ENCODE measurements around the gene FSTL4. TPM values are rescaled to one million over a fixed set of nuclear protein-coding genes. Genes with fewer than 3 reads are reported as not detected.

Gene FSTL4
- total RNA-seq, 1 experiment from 2014 or later, result 2.7 TPM

GRCh38 chr5:133311176-133311575, 301.2 kb downstream of the FSTL4 start:
- peaks cover 8% of the 10 kb centered on the region for H3K4me1 Mint-ChIP-seq (ENCODE audit: low read depth, unreplicated experiment)

GRCh38 chr5:133309984-133310621, 302.2 kb downstream of the FSTL4 start:
- intact Hi-C loops (cut with micrococcal nuclease; ENCODE audit: unreplicated experiment), result no loop called here
- ChIA-PET POLR2A (no interaction called here), CTCF (interaction anchor here (1.9 kb wide), 1 partner anchor 10 kb away, joined by 10 read pairs; no protein-coding TSS in a partner anchor)
- Histone ChIP-seq H3K36me3 (ENCODE audit: control insufficient read depth, insufficient read depth, low read length) (no peaks in the 10 kb centered on the region), H3K27me3 (replicated peaks; ENCODE audit: control insufficient read depth, insufficient read depth, low read length) (no peaks in the 10 kb centered on the region), H3K9me3 (no peaks in the 10 kb centered on the region), H3K4me1 (0 out of 2 replicates have a peak, but pooled peaks cover 11% of the 10 kb centered on the region), H3K4me3 (ENCODE audit: low read depth, low read length) (no peak overlapping the region)
- no peak overlapping the region for H3K4me3 Mint-ChIP-seq (ENCODE audit: unreplicated experiment)
- no peaks in the 10 kb centered on the region for H3K36me3 Mint-ChIP-seq (ENCODE audit: insufficient read depth, unreplicated experiment)
- no peaks in the 10 kb centered on the region for H3K9me3 Mint-ChIP-seq (ENCODE audit: unreplicated experiment)
- BruUV-seq (replicated peaks), result no TSS peak
- TF ChIP-seq CTCF (IDR thresholded peaks at IDR 0.05; ENCODE audit: insufficient read depth in 1 of 2, low read depth in 1 of 2, low read length in 1 of 2, severe bottlenecking in 1 of 2, unreplicated experiment in 1 of 2), result no peak
- no peak for DNase-seq
- peaks cover 8% of the 10 kb centered on the region for H3K4me1 Mint-ChIP-seq (ENCODE audit: low read depth, unreplicated experiment)
- H3K27ac Mint-ChIP-seq (ENCODE audit: unreplicated experiment), result no peak overlapping the region
- peaks cover 4% of the 10 kb centered on the region for H3K27me3 Mint-ChIP-seq (ENCODE audit: insufficient read depth, unreplicated experiment)

More at GRCh38 chr5:133311176-133311575, 301.2 kb downstream of the FSTL4 start:
- BruUV-seq (replicated peaks), result no TSS peak
- no peak overlapping the region for H3K4me3 ChIP-seq (ENCODE audit: low read depth, low read length)
- H3K36me3 ChIP-seq (ENCODE audit: control insufficient read depth, insufficient read depth, low read length), result no peaks in the 10 kb centered on the region
- no peak for TF ChIP-seq CTCF (IDR thresholded peaks at IDR 0.05; ENCODE audit: insufficient read depth in 1 of 2, low read depth in 1 of 2, low read length in 1 of 2, severe bottlenecking in 1 of 2, unreplicated experiment in 1 of 2)
- peak; percentile 37 to 62 for DNase-seq
- intact Hi-C loops (cut with micrococcal nuclease; ENCODE audit: unreplicated experiment), result no loop called here
- ChIA-PET CTCF (interaction anchor here (1.9 kb wide), 1 partner anchor 9 kb away, joined by 10 read pairs; no protein-coding TSS in a partner anchor), POLR2A (no interaction called here)
- H3K9me3 Mint-ChIP-seq (ENCODE audit: unreplicated experiment), result no peaks in the 10 kb centered on the region
- 0 out of 2 replicates have a peak, but pooled peaks cover 11% of the 10 kb centered on the region for H3K4me1 ChIP-seq
- no peaks in the 10 kb centered on the region for H3K36me3 Mint-ChIP-seq (ENCODE audit: insufficient read depth, unreplicated experiment)
- H3K27me3 Mint-ChIP-seq (ENCODE audit: insufficient read depth, unreplicated experiment), result no peaks in the 10 kb centered on the region
- H3K4me3 Mint-ChIP-seq (ENCODE audit: unreplicated experiment), result no peak overlapping the region
- H3K9me3 ChIP-seq, result no peaks in the 10 kb centered on the region
- H3K27ac Mint-ChIP-seq (ENCODE audit: unreplicated experiment), result no peak overlapping the region
- H3K27me3 ChIP-seq (replicated peaks; ENCODE audit: control insufficient read depth, insufficient read depth, low read length), result no peaks in the 10 kb centered on the region

- ChIA-PET POLR2A (no interaction called here), CTCF (no interaction called here)
- Histone ChIP-seq H3K9me3 (no peaks in the 10 kb centered on the region), H3K4me3 (ENCODE audit: low read depth, low read length) (no peak overlapping the region), H3K4me1 (0 out of 2 replicates have a peak, but pooled peaks cover 11% of the 10 kb centered on the region), H3K36me3 (ENCODE audit: control insufficient read depth, insufficient read depth, low read length) (no peaks in the 10 kb centered on the region), H3K27me3 (replicated peaks; ENCODE audit: control insufficient read depth, insufficient read depth, low read length) (no peaks in the 10 kb centered on the region)
- TF ChIP-seq CTCF (IDR thresholded peaks at IDR 0.05; ENCODE audit: insufficient read depth in 1 of 2, low read depth in 1 of 2, low read length in 1 of 2, severe bottlenecking in 1 of 2, unreplicated experiment in 1 of 2), result no peak
- Mint-ChIP-seq H3K27ac (ENCODE audit: unreplicated experiment) (no peak overlapping the region), H3K27me3 (ENCODE audit: insufficient read depth, unreplicated experiment) (peaks cover 4% of the 10 kb centered on the region), H3K4me1 (ENCODE audit: low read depth, unreplicated experiment) (peaks cover 8% of the 10 kb centered on the region), H3K36me3 (ENCODE audit: insufficient read depth, unreplicated experiment) (no peaks in the 10 kb centered on the region), H3K9me3 (ENCODE audit: unreplicated experiment) (no peaks in the 10 kb centered on the region), H3K4me3 (ENCODE audit: unreplicated experiment) (no peak overlapping the region)
- BruUV-seq (replicated peaks), result no TSS peak
- no peak for DNase-seq
- intact Hi-C loops (cut with micrococcal nuclease; ENCODE audit: unreplicated experiment), result no loop called here
These were observed 303.1 kb downstream of the FSTL4 start for GRCh38 chr5:133309166-133309795.
